Activated CD8-positive, alpha-beta memory T cell treated with anti-CD3 and anti-CD28 coated beads for 24 hours (primary cell): Measurements from ENCODE around the gene KDM6A.
"Not testable (repeated sequence)": the region's sequence is repeated elsewhere in the genome, so short reads cannot be mapped to it uniquely, and the experiment has no call there.

ENCODE experiments used
- DNase-seq: peaks from one replicate; pipeline ENCODE4 v3.0.0-alpha.2; 2020

KDM6A gene

GRCh38 chrX:44872821-44873414, at the start of gene KDM6A:
KDM6A (plus strand) TSS chrX:44873188; CDS start chrX:44873552, 364 bp downstream.
- DNase-seq: peak; percentile 99

- not testable (repeated sequence) for DNase-seq
Observed at GRCh38 chrX:44823193-44823592, 49.8 kb upstream of the KDM6A start.

DNA sequence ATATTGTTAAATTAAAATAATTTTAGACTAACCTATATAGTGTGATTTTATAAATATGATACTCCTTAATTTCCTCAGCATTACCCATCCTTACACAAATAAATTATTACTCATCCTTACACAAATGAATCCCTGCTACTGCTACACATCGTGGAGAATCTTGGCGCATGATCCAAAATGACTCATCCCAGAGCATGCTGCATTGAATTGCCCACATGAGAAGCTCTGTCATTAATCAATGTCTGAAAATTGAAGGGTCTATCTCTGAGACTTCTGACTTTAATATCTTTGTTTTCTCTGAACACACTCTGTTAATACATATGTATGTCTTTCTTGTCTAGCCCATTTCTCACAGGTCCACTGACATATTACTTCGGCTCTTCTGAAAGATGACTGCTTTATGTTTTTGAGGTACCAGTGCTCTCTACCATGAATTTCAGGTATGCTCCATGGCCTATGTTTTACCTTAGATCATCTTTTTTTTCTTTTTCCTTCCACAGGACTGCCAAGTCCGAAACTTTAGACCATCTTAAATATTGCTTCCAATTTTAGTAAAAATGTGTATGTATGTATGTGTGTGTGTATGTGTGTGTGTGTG, 44.9 kb upstream of the KDM6A start:
- no peak for DNase-seq

DNA sequence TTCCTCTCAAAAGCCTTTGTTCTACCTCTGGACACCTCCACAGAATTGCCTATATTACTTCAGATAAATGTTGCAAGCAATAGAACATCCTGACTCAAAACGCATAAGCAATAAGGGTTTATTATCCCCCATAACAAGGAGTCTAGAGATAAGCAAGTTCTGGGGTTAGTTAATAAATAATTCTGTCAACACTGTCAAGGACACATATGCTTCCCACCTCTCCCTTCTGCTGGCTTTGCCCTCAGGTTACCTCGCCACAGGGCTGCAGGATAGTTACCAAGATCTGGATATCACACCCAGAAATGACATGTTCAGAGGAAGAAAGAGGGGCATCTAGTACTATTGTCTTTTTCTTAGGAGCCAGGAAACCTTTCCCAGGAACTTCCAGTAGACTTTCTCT, 43.2 kb upstream of the KDM6A start:
- DNase-seq: no peak

DNA sequence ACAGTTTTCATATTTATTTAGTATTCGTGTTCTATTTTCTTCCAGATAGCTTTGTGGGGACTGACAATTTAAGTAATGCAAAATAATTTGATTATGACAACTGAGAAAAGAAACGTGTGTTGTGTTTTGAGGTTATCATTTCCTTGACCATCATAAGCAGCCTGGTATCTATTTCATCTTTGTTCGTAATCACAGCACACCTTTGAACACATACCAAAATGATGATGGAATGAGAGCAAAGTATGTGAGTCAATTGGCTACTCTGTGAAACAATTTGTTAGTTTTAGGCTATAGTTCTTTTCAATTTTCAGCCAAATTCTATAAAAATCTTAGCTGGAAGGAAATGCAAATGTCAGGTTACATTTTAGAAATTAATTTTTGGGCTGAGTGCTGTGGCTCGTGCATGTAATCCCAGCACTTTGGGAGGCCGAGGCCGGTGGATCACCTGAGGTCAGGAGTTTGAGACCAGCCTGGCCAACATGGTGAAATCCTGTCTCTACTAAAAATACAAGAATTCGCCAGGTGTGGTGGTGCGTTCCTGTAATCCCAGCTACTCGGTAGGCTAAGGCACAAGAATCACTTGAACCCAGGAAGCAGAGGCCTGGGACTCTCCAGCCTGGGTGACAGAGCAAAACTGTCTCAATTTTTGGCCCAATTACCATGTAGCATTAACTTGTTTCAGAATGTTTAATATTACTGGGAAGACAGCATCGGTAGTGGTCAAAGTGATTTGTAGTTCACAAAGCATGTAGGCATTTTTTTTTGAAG, 30.3 kb upstream of the KDM6A start:
- DNase-seq: no peak

DNA sequence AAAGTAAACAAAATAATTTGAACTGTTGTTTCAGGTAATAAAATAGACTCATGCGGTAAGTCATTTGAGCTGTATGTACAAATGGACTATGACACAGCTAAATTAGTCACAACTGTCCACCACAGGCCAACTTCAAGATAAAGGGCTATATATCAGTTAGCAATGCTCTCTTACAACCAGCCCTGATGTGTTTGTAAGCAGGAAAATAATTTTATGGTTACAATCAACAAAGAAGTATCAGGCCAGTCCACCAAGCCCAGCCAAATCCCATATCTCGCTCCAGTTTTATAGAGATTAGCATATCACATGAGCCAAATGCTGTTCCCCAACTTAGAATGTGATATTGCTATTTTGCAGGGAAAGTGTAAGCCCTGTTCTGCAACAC, 29.7 kb upstream of the KDM6A start:
- no peak for DNase-seq

DNA sequence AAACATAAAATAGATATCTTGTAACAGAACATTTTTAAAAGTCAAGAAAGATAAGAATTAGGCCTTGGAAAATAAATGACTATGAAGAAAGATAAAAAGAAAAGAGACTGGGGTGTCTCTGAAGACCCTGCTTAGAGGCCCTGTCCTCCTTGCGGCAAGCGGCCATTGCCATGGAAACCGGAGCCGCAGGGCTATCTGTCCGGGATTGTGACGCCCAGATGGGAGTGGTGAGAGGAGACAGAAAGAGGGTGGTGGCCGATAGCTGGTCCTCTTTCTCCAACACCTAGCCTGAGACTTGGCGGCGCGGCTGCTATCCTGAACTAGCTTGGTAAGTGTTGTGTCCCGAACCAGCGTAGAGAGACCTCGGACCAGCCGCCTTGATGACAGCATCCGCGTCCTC, 29.2 kb upstream of the KDM6A start, which contains the start of gene DUSP21:
Gene DUSP21, plus strand, starts transcription at position 269 of the 400 bp plus-strand sequence. Its CDS starts 112 bp downstream, at position 381.
- no peak for DNase-seq

DNA sequence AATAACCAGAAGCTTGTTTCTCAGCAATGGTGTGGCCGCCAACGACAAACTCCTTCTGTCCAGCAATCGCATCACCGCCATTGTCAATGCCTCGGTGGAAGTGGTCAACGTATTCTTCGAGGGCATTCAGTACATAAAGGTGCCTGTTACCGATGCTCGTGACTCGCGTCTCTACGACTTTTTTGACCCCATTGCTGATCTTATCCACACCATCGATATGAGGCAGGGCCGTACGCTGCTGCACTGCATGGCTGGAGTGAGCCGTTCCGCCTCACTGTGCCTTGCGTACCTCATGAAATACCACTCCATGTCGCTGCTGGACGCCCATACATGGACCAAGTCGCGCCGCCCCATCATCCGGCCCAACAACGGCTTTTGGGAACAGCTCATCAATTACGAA, 28.8 kb upstream of the KDM6A start:
- no peak for DNase-seq

DNA sequence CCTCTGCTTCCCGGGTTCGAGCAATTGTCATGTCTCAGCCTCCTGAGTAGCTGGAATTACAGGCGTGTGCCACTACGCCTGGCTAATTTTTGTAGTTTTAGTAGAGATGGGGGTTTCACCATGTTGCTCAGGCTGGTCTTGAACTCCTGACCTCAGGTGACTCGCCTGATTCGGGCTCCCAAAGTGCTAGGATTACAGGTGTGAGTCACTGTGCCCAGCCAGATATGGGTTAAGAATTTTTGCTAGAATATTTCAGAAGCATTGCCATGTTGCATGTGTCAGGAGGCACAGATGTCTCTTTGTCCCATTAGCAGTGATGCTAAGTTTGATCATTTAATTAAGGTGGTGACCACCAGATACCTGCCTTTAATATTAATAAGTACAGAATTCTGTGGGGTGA, 22.1 kb upstream of the KDM6A start:
- not testable (repeated sequence) for DNase-seq

- DNase-seq: no peak
Observed at GRCh38 chrX:44871114-44871645, 1.8 kb upstream of the KDM6A start.

DNA sequence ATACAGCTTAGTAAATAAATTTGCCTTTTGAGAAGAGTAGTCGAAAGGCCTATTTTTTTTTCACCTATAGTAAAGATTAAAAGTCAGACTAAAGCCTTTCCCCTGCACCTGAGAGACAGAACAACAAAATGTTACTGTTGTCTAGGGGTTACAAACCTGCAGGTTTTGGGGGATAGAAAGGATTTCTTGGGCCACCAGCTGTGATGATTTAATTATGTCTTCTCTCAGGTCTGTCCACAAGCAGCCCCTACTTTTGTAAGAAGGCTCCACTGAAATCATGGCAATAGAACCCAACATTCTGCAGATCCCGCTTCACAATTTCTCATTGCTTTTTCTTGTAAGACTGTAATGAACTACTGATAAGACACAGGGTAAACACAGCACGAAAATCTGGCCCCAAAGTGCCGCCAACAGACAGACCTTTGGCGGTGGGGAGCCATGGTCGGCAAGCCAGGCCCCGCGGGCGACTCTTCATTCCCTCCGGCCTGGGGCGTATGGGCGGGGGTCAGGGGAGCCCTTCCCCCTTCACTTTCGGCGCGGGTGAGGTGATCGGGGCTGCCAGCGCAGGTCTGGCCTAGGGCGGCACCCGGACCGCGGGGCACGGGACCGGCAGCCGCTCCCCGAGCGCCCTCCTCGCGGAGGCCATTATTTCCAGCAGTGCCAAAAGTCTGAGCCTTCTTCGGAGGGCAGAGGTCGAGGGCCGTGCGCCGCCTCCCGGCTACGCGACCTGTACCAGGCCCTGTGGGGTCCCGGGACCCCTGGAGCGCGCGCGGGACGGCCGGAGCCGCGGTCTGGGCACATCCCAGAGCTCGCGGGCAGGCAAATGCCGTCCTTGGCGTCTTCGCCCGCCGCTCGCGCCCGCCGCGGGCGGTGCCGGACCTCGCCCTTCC, 812 bp upstream of the KDM6A start:
- DNase-seq: no peak

GRCh38 chrX:44873415-44874276, 658 bp downstream of the KDM6A start:
- peak; percentile 85 for DNase-seq

DNA sequence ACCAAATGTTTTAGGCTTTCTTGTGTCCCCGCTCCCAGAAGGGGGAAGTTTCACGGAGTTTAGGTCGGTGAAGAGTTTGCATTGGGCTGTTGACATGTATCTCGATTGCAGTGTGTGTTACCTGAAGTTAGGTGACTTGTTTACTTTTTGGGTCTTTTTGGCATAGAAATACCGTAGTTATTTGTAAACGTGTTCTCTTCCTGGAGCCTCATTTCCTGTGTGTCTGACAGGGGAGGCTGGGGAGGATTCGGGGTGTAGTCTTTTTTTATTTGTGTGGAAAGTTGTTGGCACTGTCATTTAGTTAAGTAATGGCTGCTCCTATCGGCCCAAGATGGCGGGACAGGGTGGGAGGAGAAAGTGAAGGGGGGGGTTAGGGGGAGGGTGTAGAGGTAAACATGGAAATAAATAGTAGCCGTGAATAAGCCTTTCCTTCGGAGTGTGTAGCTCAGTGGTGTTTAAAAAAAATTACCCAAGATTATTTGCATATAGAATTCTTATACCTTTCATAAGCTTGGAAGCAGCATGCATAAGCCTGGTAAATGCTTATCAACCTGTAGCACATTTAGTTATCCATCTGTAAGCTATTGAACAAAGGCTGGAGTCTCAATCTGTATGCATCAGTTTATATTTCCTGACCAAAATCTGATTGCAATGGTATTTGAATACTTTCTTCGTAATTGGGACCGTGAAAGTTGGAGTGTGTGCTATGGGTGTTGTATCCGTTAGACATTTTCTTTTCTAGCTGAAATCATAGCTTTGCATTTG, 1.6 kb downstream of the KDM6A start:
- DNase-seq: peak; percentile 73

GRCh38 chrX:44875185-44875489, 2.1 kb downstream of the KDM6A start:
- no peak for DNase-seq

DNA sequence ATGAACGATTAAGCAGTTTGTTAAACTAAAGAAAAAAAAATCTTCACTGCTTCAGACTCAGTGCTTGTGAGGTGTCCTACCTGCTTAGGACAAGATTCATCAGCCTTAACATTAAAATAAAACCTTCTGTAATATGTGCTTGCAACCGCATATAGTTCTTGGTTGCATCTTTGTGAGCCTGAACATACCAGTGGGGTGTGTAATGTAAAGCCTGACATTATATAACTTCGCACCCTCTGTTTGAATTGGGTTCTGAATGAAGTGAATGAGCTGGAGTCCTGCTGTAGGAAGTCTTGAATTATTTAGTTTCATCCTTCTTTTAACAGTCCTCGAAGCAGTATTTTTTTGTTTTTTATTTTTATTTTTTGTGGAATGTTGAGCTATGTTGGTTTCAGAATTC, 3.1 kb downstream of the KDM6A start:
- DNase-seq: no peak

GRCh38 chrX:44876767-44877166, 3.8 kb downstream of the KDM6A start:
- DNase-seq: no peak

GRCh38 chrX:44878780-44879179, 5.8 kb downstream of the KDM6A start:
- no peak for DNase-seq

GRCh38 chrX:44881549-44881948, 8.6 kb downstream of the KDM6A start:
- DNase-seq: no peak

DNA sequence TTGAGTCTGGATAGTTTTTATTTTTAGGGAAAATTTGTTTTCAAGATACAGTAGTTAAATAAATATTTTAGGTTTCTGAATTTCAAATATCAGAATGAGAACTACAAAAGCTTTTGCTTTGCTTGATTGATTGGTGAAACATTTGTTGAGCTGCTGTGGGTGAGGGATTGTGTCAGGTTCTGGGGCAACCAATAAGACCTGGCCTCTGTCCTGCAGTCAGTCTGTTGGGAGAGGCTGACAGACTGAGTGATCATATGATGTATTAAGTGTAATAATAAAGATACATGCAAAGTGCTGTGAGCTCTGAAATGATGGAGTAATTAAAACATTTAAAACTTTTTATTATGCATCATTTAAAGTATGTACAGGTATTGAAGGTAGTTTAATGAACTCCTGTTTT, 9.6 kb downstream of the KDM6A start:
- no peak for DNase-seq

DNA sequence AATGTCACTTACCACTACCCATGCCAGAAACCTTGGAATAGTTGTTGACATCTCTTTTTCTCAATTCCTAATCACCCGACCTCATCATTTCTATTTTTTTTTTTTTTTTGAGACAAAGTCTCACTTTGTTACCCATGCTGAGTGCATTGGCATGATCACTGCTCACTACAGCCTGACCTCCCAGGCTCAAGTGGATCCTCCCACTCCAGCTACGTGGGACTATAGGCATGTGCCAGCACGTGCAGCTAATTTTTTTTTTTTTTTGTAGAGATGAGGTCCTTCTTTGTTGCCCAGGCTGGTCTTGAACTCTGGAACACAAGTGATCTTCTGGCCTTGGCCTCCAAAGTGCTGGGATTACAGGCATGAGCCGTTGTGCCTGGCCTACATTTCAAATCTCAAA, 12.0 kb downstream of the KDM6A start:
- no peak for DNase-seq

GRCh38 chrX:44889824-44890223, 16.8 kb downstream of the KDM6A start:
- DNase-seq: no peak
